Transverse colon (tissue), 4 donors: ENCODE measurements around the gene SMYD3.

Experiments used
- CTCF ChIP-seq, 5 experiments: fragments of 200-600 bp in 3 of 5; fragments of 450-650 bp in 2 of 5; sonication (generic) in 3 of 5; IDR thresholded peaks; 1 replicate in 2 of 5; 2 replicates in 3 of 5; pipeline ENCODE4 v1.5.1; 2016 to 2017; ENCODE audit warnings: antibody characterized with exemption in 5 of 5, inconsistent platforms in 3 of 5, mild to moderate bottlenecking in 2 of 5, moderate library complexity in 1 of 5
- EP300 ChIP-seq: sonication (generic); formaldehyde crosslinking; IDR thresholded peaks from one replicate; pipeline ENCODE4 v1.6.1; 2017; ENCODE audit warnings: antibody characterized with exemption, low read depth
- POLR2AphosphoS5 ChIP-seq, 3 donors: sonication (generic); formaldehyde crosslinking; IDR thresholded peaks; one replicate each; pipeline ENCODE4 v1.6.1; 2016; ENCODE audit warnings: antibody characterized with exemption in 3 of 3

GRCh38 chr1:246394121-246394520 is 113.0 kb downstream of the SMYD3 start:
- TF ChIP-seq CTCF (IDR thresholded peaks at IDR 0.05) (no peak), EP300 (no peak), POLR2AphosphoS5 (IDR thresholded peaks at IDR 0.05) (no peak)
